ENCODE results near the gene SORCS1. TPM values are rescaled to one million over a fixed set of nuclear protein-coding genes. Genes with fewer than 3 reads are reported as not detected.
"Not testable (repeated sequence)": the region's sequence is repeated elsewhere in the genome, so short reads cannot be mapped to it uniquely, and the experiment has no call there.

SORCS1 gene
- total RNA-seq, 2 donors from 2014 or later: not detected

- no peak for ATAC-seq
Measured at GRCh38 chr10:106930751-106931150, 233.8 kb downstream of the SORCS1 start.

GRCh38 chr10:106929291-106929895, 235.1 kb downstream of the SORCS1 start:
- Mint-ChIP-seq H3K36me3 (ENCODE audit: low read depth) (no peaks in the 10 kb centered on the region), H3K4me1 (no peaks in the 10 kb centered on the region), H3K4me3 (no peak overlapping the region), H3K27me3 (no peaks in the 10 kb centered on the region), H3K27ac (no peak overlapping the region)
- no peak for ATAC-seq
- no peak for DNase-seq
- H3K9me3 ChIP-seq (ENCODE audit: control insufficient read depth, low read length, poor library complexity, severe bottlenecking): no peaks in the 10 kb centered on the region

More at GRCh38 chr10:106930751-106931150, 233.8 kb downstream of the SORCS1 start:
- H3K27ac Mint-ChIP-seq: no peak overlapping the region
- no peak for DNase-seq
- H3K27me3 Mint-ChIP-seq: no peaks in the 10 kb centered on the region
- H3K4me1 Mint-ChIP-seq: no peaks in the 10 kb centered on the region
- H3K36me3 Mint-ChIP-seq (ENCODE audit: low read depth): no peaks in the 10 kb centered on the region
- H3K9me3 ChIP-seq (ENCODE audit: control insufficient read depth, low read length, poor library complexity, severe bottlenecking): no peaks in the 10 kb centered on the region
- no peak overlapping the region for H3K4me3 Mint-ChIP-seq

- H3K36me3 Mint-ChIP-seq (ENCODE audit: low read depth); DNase-seq; H3K27ac Mint-ChIP-seq; H3K4me1 Mint-ChIP-seq; H3K27me3 Mint-ChIP-seq; H3K9me3 ChIP-seq (ENCODE audit: control insufficient read depth, low read length, poor library complexity, severe bottlenecking); H3K4me3 Mint-ChIP-seq; ATAC-seq: not testable (repeated sequence)
Measured at GRCh38 chr10:106928151-106928550, 236.4 kb downstream of the SORCS1 start.

- ATAC-seq (no peak), DNase-seq (no peak)
- Mint-ChIP-seq H3K4me1 (no peaks in the 10 kb centered on the region), H3K36me3 (ENCODE audit: low read depth) (no peaks in the 10 kb centered on the region), H3K4me3 (no peak overlapping the region), H3K27me3 (no peaks in the 10 kb centered on the region), H3K27ac (no peak overlapping the region)
- H3K9me3 ChIP-seq (ENCODE audit: control insufficient read depth, low read length, poor library complexity, severe bottlenecking): no peaks in the 10 kb centered on the region
Measured at GRCh38 chr10:106925191-106925590, 239.3 kb downstream of the SORCS1 start.

GRCh38 chr10:106920538-106920937, 244.0 kb downstream of the SORCS1 start:
- H3K4me1 Mint-ChIP-seq: no peaks in the 10 kb centered on the region
- ATAC-seq: no peak
- H3K27ac Mint-ChIP-seq: no peak overlapping the region
- DNase-seq: no peak
- no peaks in the 10 kb centered on the region for H3K27me3 Mint-ChIP-seq
- H3K9me3 ChIP-seq (ENCODE audit: control insufficient read depth, low read length, poor library complexity, severe bottlenecking): no peaks in the 10 kb centered on the region
- no peak overlapping the region for H3K4me3 Mint-ChIP-seq
- no peaks in the 10 kb centered on the region for H3K36me3 Mint-ChIP-seq (ENCODE audit: low read depth)

GRCh38 chr10:106919871-106920282, 244.6 kb downstream of the SORCS1 start:
- ATAC-seq: no peak

GRCh38 chr10:106917452-106918055, 247.0 kb downstream of the SORCS1 start:
- ATAC-seq: no peak
- no peak for DNase-seq
- peaks cover 2% of the 10 kb centered on the region for H3K9me3 ChIP-seq (ENCODE audit: control insufficient read depth, low read length, poor library complexity, severe bottlenecking)
- H3K4me1 Mint-ChIP-seq: no peaks in the 10 kb centered on the region
- no peaks in the 10 kb centered on the region for H3K36me3 Mint-ChIP-seq (ENCODE audit: low read depth)
- H3K27me3 Mint-ChIP-seq: no peaks in the 10 kb centered on the region
- H3K27ac Mint-ChIP-seq: no peak overlapping the region
- no peak overlapping the region for H3K4me3 Mint-ChIP-seq

More at GRCh38 chr10:106919871-106920282, 244.6 kb downstream of the SORCS1 start:
- H3K27me3 Mint-ChIP-seq: no peaks in the 10 kb centered on the region
- no peak overlapping the region for H3K4me3 Mint-ChIP-seq
- H3K27ac Mint-ChIP-seq: no peak overlapping the region
- H3K36me3 Mint-ChIP-seq (ENCODE audit: low read depth): no peaks in the 10 kb centered on the region
- H3K4me1 Mint-ChIP-seq: no peaks in the 10 kb centered on the region
- no peaks in the 10 kb centered on the region for H3K9me3 ChIP-seq (ENCODE audit: control insufficient read depth, low read length, poor library complexity, severe bottlenecking)
- DNase-seq: no peak

GRCh38 chr10:106914016-106914415, 250.5 kb downstream of the SORCS1 start:
- H3K9me3 ChIP-seq (ENCODE audit: control insufficient read depth, low read length, poor library complexity, severe bottlenecking): peaks cover 2% of the 10 kb centered on the region
- Mint-ChIP-seq H3K27me3 (no peaks in the 10 kb centered on the region), H3K36me3 (ENCODE audit: low read depth) (no peaks in the 10 kb centered on the region), H3K27ac (no peak overlapping the region), H3K4me3 (no peak overlapping the region), H3K4me1 (no peaks in the 10 kb centered on the region)
- DNase-seq (no peak), ATAC-seq (no peak)

- ATAC-seq: no peak
- H3K27ac Mint-ChIP-seq: no peak overlapping the region
- H3K27me3 Mint-ChIP-seq: no peaks in the 10 kb centered on the region
- H3K9me3 ChIP-seq (ENCODE audit: control insufficient read depth, low read length, poor library complexity, severe bottlenecking): peaks cover 2% of the 10 kb centered on the region
- H3K4me1 Mint-ChIP-seq: no peaks in the 10 kb centered on the region
- H3K36me3 Mint-ChIP-seq (ENCODE audit: low read depth): no peaks in the 10 kb centered on the region
- no peak for DNase-seq
- no peak overlapping the region for H3K4me3 Mint-ChIP-seq
Measured at GRCh38 chr10:106913348-106913747, 251.2 kb downstream of the SORCS1 start.

- DNase-seq (no peak), ATAC-seq (no peak)
- H3K9me3 ChIP-seq (ENCODE audit: control insufficient read depth, low read length, poor library complexity, severe bottlenecking): peaks cover 2% of the 10 kb centered on the region
- Mint-ChIP-seq H3K27ac (no peak overlapping the region), H3K36me3 (ENCODE audit: low read depth) (no peaks in the 10 kb centered on the region), H3K4me1 (no peaks in the 10 kb centered on the region), H3K4me3 (no peak overlapping the region), H3K27me3 (no peaks in the 10 kb centered on the region)
Measured at GRCh38 chr10:106911096-106911495, 253.4 kb downstream of the SORCS1 start.

GRCh38 chr10:106910666-106911065, 253.8 kb downstream of the SORCS1 start:
- Mint-ChIP-seq H3K27me3 (no peaks in the 10 kb centered on the region), H3K4me3 (no peak overlapping the region), H3K27ac (no peak overlapping the region), H3K36me3 (ENCODE audit: low read depth) (no peaks in the 10 kb centered on the region), H3K4me1 (no peaks in the 10 kb centered on the region)
- no peak for DNase-seq
- no peak for ATAC-seq
- peaks cover 2% of the 10 kb centered on the region for H3K9me3 ChIP-seq (ENCODE audit: control insufficient read depth, low read length, poor library complexity, severe bottlenecking)

- H3K27ac Mint-ChIP-seq: no peak overlapping the region
- H3K27me3 Mint-ChIP-seq: no peaks in the 10 kb centered on the region
- no peaks in the 10 kb centered on the region for H3K36me3 Mint-ChIP-seq (ENCODE audit: low read depth)
- no peak for DNase-seq
- H3K4me3 Mint-ChIP-seq: no peak overlapping the region
- no peaks in the 10 kb centered on the region for H3K9me3 ChIP-seq (ENCODE audit: control insufficient read depth, low read length, poor library complexity, severe bottlenecking)
- no peak for ATAC-seq
- no peaks in the 10 kb centered on the region for H3K4me1 Mint-ChIP-seq
Measured at GRCh38 chr10:106908225-106908624, 256.3 kb downstream of the SORCS1 start.

- no peak overlapping the region for H3K27ac Mint-ChIP-seq
- no peaks in the 10 kb centered on the region for H3K36me3 Mint-ChIP-seq (ENCODE audit: low read depth)
- H3K4me1 Mint-ChIP-seq: no peaks in the 10 kb centered on the region
- no peak for ATAC-seq
- H3K27me3 Mint-ChIP-seq: no peaks in the 10 kb centered on the region
- no peak overlapping the region for H3K4me3 Mint-ChIP-seq
- no peak for DNase-seq
- H3K9me3 ChIP-seq (ENCODE audit: control insufficient read depth, low read length, poor library complexity, severe bottlenecking): no peaks in the 10 kb centered on the region
Measured at GRCh38 chr10:106904209-106904608, 260.3 kb downstream of the SORCS1 start.

GRCh38 chr10:106903180-106903579, 261.3 kb downstream of the SORCS1 start:
- Mint-ChIP-seq H3K27me3 (no peaks in the 10 kb centered on the region), H3K27ac (no peak overlapping the region), H3K4me3 (no peak overlapping the region), H3K4me1 (no peaks in the 10 kb centered on the region), H3K36me3 (ENCODE audit: low read depth) (no peaks in the 10 kb centered on the region)
- H3K9me3 ChIP-seq (ENCODE audit: control insufficient read depth, low read length, poor library complexity, severe bottlenecking): no peaks in the 10 kb centered on the region
- ATAC-seq (no peak), DNase-seq (no peak)
